Lung microvascular endothelial cell (primary cell): ENCODE results near the gene STRIP1. TPM values are rescaled to one million over a fixed set of nuclear protein-coding genes. Genes with fewer than 3 reads are reported as not detected.

Experiments
- DNase-seq, 2 donors: peaks; one replicate each; pipeline versions ENCODE4 v3.0.0 to v3.0.0-alpha.2; 2010; ENCODE audit warnings: low read depth in 2 of 2
- total RNA-seq: library from RNA; depleted of rRNA; stranded (reverse); fragments of >200 nt; gene quantifications from 2 replicates; pipeline ENCODE4 v1.2.1, GENCODE V29; 2014

STRIP1 gene
- total RNA-seq, 1 donor from 2014 or later, result 41.5 TPM

- DNase-seq, result no peak
These were observed 15.6 kb downstream of the STRIP1 start for GRCh38 chr1:110049801-110050601.

GRCh38 chr1:110050602-110051261 lies 16.3 kb downstream of the STRIP1 start:
- peak in 1 of 2 donors; percentile 45 for DNase-seq

- DNase-seq, result no peak
These were observed 16.8 kb downstream of the STRIP1 start for GRCh38 chr1:110051262-110051648.

- DNase-seq, result peak; percentile 41 to 62
These were observed 19.4 kb downstream of the STRIP1 start for GRCh38 chr1:110053552-110054428.

- DNase-seq, result no peak
These were observed 21.3 kb downstream of the STRIP1 start for GRCh38 chr1:110055493-110056284.

- no peak for DNase-seq
These were observed 21.9 kb downstream of the STRIP1 start for GRCh38 chr1:110056285-110056683.

- no peak for DNase-seq
These were observed 22.4 kb downstream of the STRIP1 start for GRCh38 chr1:110056776-110057175.

GRCh38 chr1:110057963-110058518 lies 23.6 kb downstream of the STRIP1 start:
- DNase-seq, result no peak

GRCh38 chr1:110058591-110058990 lies 24.2 kb downstream of the STRIP1 start:
- no peak for DNase-seq

- no peak for DNase-seq
These were observed 24.9 kb downstream of the STRIP1 start for GRCh38 chr1:110059133-110059863.

- DNase-seq, result peak; percentile 39 to 41
These were observed 25.7 kb downstream of the STRIP1 start for GRCh38 chr1:110060034-110060661.

- DNase-seq, result no peak
These were observed 26.2 kb downstream of the STRIP1 start for GRCh38 chr1:110060662-110061060.

GRCh38 chr1:110061341-110061740 lies 26.9 kb downstream of the STRIP1 start:
- DNase-seq, result no peak

- DNase-seq, result no peak
These were observed 28.2 kb downstream of the STRIP1 start for GRCh38 chr1:110062612-110063011.

- no peak for DNase-seq
These were observed 29.4 kb downstream of the STRIP1 start for GRCh38 chr1:110063781-110064180.

GRCh38 chr1:110064576-110065337 lies 30.3 kb downstream of the STRIP1 start:
- no peak for DNase-seq

- DNase-seq, result no peak
These were observed 31.4 kb downstream of the STRIP1 start for GRCh38 chr1:110065841-110066240.

GRCh38 chr1:110067479-110067892 lies 33.1 kb downstream of the STRIP1 start:
- no peak for DNase-seq
